Activated CD4-positive, CD25-positive, alpha-beta regulatory T cell treated with anti-CD3 and anti-CD28 coated beads, Interleukin-2, amount 50 U/mL, for 16 hours (primary cell): ENCODE data around the gene PATE4.
A peak's percentile ranks its signal among the peaks of the same experiment; 100 is the strongest.

Experiments
- DNase-seq: peaks from one replicate; pipeline ENCODE4 v3.0.0-alpha.2; 2020; ENCODE audit warnings: low read depth, low spot score

The PATE4 gene

DNA sequence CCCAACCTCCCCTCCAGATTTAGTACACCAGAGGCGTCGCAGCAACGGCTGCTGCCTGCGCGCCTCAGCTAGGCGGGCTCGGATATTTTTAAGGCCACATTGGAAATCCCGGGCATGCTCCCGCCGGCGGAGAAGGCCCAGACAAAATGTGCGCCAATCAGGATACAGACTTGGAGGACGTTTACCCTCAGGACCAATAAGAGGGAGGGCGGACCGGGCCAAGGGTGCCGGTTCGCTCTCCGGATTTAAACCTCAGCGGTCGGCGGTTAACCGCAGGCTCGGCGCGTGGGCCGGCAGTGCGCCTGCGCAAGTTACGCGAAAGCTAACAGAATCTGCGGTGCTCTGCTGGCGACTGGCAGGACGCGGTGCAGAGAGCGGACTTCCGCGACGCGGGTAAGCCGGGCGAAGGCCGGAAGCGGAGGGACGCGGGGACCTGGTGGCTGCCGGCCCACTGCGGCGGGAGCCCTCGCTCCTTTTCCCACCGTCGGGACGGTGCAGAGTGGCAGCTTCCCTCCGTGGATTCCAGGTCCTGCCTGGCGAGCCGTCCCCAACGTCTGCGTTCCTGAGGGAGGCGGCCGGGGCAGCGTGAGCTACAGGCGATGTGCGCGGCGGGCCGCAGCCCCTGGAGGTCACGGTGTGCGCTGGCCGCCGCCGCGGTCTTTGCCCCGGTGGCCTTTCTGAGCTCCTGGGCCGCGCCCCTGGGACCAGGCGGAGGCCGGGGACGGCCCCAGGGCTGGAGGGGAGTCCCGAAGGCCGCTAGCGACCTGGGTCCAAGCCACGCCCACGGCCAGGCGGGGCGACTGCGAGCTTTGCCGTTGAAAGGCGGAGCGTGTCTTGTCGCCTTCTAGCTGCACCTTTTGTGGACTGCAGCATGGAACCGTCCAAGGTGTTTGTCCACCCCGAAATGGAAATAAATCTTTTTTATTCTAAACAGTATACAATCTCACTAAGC is 54.5 kb downstream of the PATE4 start, which contains the start of gene HYLS1:
Gene HYLS1 (plus strand): TSS at position 296 of the 952 bp plus-strand sequence. CDS start 11,701 bp downstream, outside the sequence.
- peak; percentile 89 for DNase-seq
